Measurements from ENCODE around the gene WRNIP1. TPM values are rescaled to one million over a fixed set of nuclear protein-coding genes. Genes with fewer than 3 reads are reported as not detected.

Gene WRNIP1
- polyA plus RNA-seq, 2 donors: 50.0 to 71.2 TPM

- 65 to 74% methylated on average over 17 of the region's 17 CpGs for WGBS, 2 donors
- no peaks in the 10 kb centered on the region for H3K27me3 ChIP-seq (ENCODE audit: control insufficient read depth in 1 of 2, insufficient read depth in 2 of 2, low read length in 2 of 2)
- H3K9me3 ChIP-seq (ENCODE audit: control insufficient read depth in 2 of 2, insufficient read depth in 1 of 2, low read depth in 1 of 2, low read length in 1 of 2): no peaks in the 10 kb centered on the region
- peaks cover 0 to 7% of the 10 kb centered on the region in 2 donors for H3K36me3 ChIP-seq (ENCODE audit: control insufficient read depth in 2 of 2, insufficient read depth in 2 of 2, low read length in 1 of 2)
- no peak overlapping the region for H3K4me3 ChIP-seq (ENCODE audit: low read depth in 1 of 2, low read length in 2 of 2)
- peak overlapping the region; percentile 80 to 88 for H3K27ac ChIP-seq (ENCODE audit: low read depth in 2 of 2, low read length in 1 of 2)
- peaks cover 6 to 12% of the 10 kb centered on the region in 2 donors for H3K4me1 ChIP-seq (ENCODE audit: control insufficient read depth in 2 of 2, insufficient read depth in 2 of 2, low read length in 1 of 2)
Measured at GRCh38 chr6:2792330-2793110, 27.3 kb downstream of the WRNIP1 start.

- H3K4me1 ChIP-seq (ENCODE audit: control insufficient read depth in 2 of 2, insufficient read depth in 2 of 2, low read length in 1 of 2): peaks cover 11 to 12% of the 10 kb centered on the region in 2 donors
- no peaks in the 10 kb centered on the region for H3K27me3 ChIP-seq (ENCODE audit: control insufficient read depth in 1 of 2, insufficient read depth in 2 of 2, low read length in 2 of 2)
- no peaks in the 10 kb centered on the region for H3K9me3 ChIP-seq (ENCODE audit: control insufficient read depth in 2 of 2, insufficient read depth in 1 of 2, low read depth in 1 of 2, low read length in 1 of 2)
- no peak overlapping the region for H3K4me3 ChIP-seq (ENCODE audit: low read depth in 1 of 2, low read length in 2 of 2)
- 41 to 42% methylated on average over 9 of the region's 9 CpGs for WGBS, 2 donors
- H3K27ac ChIP-seq (ENCODE audit: low read depth in 2 of 2, low read length in 1 of 2): peak overlapping the region; percentile 80 to 88
- peaks cover 0 to 3% of the 10 kb centered on the region in 2 donors for H3K36me3 ChIP-seq (ENCODE audit: control insufficient read depth in 2 of 2, insufficient read depth in 2 of 2, low read length in 1 of 2)
Measured at GRCh38 chr6:2793534-2794151, 28.4 kb downstream of the WRNIP1 start.

- 54 to 73% methylated on average over 5 of the region's 5 CpGs for WGBS, 2 donors
- H3K27ac ChIP-seq (ENCODE audit: low read depth in 2 of 2, low read length in 1 of 2): peak overlapping the region; percentile 80 to 88
- H3K4me1 ChIP-seq (ENCODE audit: control insufficient read depth in 2 of 2, insufficient read depth in 2 of 2, low read length in 1 of 2): peaks cover 11 to 12% of the 10 kb centered on the region in 2 donors
- H3K27me3 ChIP-seq (ENCODE audit: control insufficient read depth in 1 of 2, insufficient read depth in 2 of 2, low read length in 2 of 2): no peaks in the 10 kb centered on the region
- H3K36me3 ChIP-seq (ENCODE audit: control insufficient read depth in 2 of 2, insufficient read depth in 2 of 2, low read length in 1 of 2): no peaks in the 10 kb centered on the region
- H3K4me3 ChIP-seq (ENCODE audit: low read depth in 1 of 2, low read length in 2 of 2): no peak overlapping the region
- no peaks in the 10 kb centered on the region for H3K9me3 ChIP-seq (ENCODE audit: control insufficient read depth in 2 of 2, insufficient read depth in 1 of 2, low read depth in 1 of 2, low read length in 1 of 2)
Measured at GRCh38 chr6:2794171-2794730, 29.1 kb downstream of the WRNIP1 start.

- H3K9me3 ChIP-seq (ENCODE audit: control insufficient read depth in 2 of 2, insufficient read depth in 1 of 2, low read depth in 1 of 2, low read length in 1 of 2): no peaks in the 10 kb centered on the region
- no peaks in the 10 kb centered on the region for H3K36me3 ChIP-seq (ENCODE audit: control insufficient read depth in 2 of 2, insufficient read depth in 2 of 2, low read length in 1 of 2)
- H3K27me3 ChIP-seq (ENCODE audit: control insufficient read depth in 1 of 2, insufficient read depth in 2 of 2, low read length in 2 of 2): no peaks in the 10 kb centered on the region
- 76 to 81% methylated on average over 2 of the region's 2 CpGs for WGBS, 2 donors
- peaks cover 11 to 12% of the 10 kb centered on the region in 2 donors for H3K4me1 ChIP-seq (ENCODE audit: control insufficient read depth in 2 of 2, insufficient read depth in 2 of 2, low read length in 1 of 2)
- H3K4me3 ChIP-seq (ENCODE audit: low read depth in 1 of 2, low read length in 2 of 2): no peak overlapping the region
- H3K27ac ChIP-seq (ENCODE audit: low read depth in 2 of 2, low read length in 1 of 2): no peak overlapping the region
Measured at GRCh38 chr6:2795162-2795561, 30.0 kb downstream of the WRNIP1 start.

GRCh38 chr6:2795956-2796355 is 30.8 kb downstream of the WRNIP1 start:
- Histone ChIP-seq H3K4me1 (ENCODE audit: control insufficient read depth in 2 of 2, insufficient read depth in 2 of 2, low read length in 1 of 2) (peaks cover 10 to 11% of the 10 kb centered on the region in 2 donors), H3K27ac (ENCODE audit: low read depth in 2 of 2, low read length in 1 of 2) (no peak overlapping the region), H3K9me3 (ENCODE audit: control insufficient read depth in 2 of 2, insufficient read depth in 1 of 2, low read depth in 1 of 2, low read length in 1 of 2) (no peaks in the 10 kb centered on the region), H3K36me3 (ENCODE audit: control insufficient read depth in 2 of 2, insufficient read depth in 2 of 2, low read length in 1 of 2) (no peaks in the 10 kb centered on the region), H3K27me3 (ENCODE audit: control insufficient read depth in 1 of 2, insufficient read depth in 2 of 2, low read length in 2 of 2) (no peaks in the 10 kb centered on the region), H3K4me3 (ENCODE audit: low read depth in 1 of 2, low read length in 2 of 2) (no peak overlapping the region)
- 90 to 93% methylated on average over 16 of the region's 16 CpGs for WGBS, 2 donors

- Histone ChIP-seq H3K27me3 (ENCODE audit: control insufficient read depth in 1 of 2, insufficient read depth in 2 of 2, low read length in 2 of 2) (no peaks in the 10 kb centered on the region), H3K4me1 (ENCODE audit: control insufficient read depth in 2 of 2, insufficient read depth in 2 of 2, low read length in 1 of 2) (peaks cover 10 to 11% of the 10 kb centered on the region in 2 donors), H3K36me3 (ENCODE audit: control insufficient read depth in 2 of 2, insufficient read depth in 2 of 2, low read length in 1 of 2) (no peaks in the 10 kb centered on the region), H3K27ac (ENCODE audit: low read depth in 2 of 2, low read length in 1 of 2) (peak overlapping the region in 1 of 2 donors; percentile 74), H3K9me3 (ENCODE audit: control insufficient read depth in 2 of 2, insufficient read depth in 1 of 2, low read depth in 1 of 2, low read length in 1 of 2) (no peaks in the 10 kb centered on the region), H3K4me3 (ENCODE audit: low read depth in 1 of 2, low read length in 2 of 2) (no peak overlapping the region)
- 71 to 75% methylated on average over 6 of the region's 6 CpGs for WGBS, 2 donors
Measured at GRCh38 chr6:2796861-2797260, 31.7 kb downstream of the WRNIP1 start.

- no peaks in the 10 kb centered on the region for H3K9me3 ChIP-seq (ENCODE audit: control insufficient read depth in 2 of 2, insufficient read depth in 1 of 2, low read depth in 1 of 2, low read length in 1 of 2)
- H3K27ac ChIP-seq (ENCODE audit: low read depth in 2 of 2, low read length in 1 of 2): peak overlapping the region in 1 of 2 donors; percentile 74
- peaks cover 7 to 9% of the 10 kb centered on the region in 2 donors for H3K4me1 ChIP-seq (ENCODE audit: control insufficient read depth in 2 of 2, insufficient read depth in 2 of 2, low read length in 1 of 2)
- no peaks in the 10 kb centered on the region for H3K36me3 ChIP-seq (ENCODE audit: control insufficient read depth in 2 of 2, insufficient read depth in 2 of 2, low read length in 1 of 2)
- WGBS, 2 donors: 31 to 38% methylated on average over 3 of the region's 3 CpGs
- no peaks in the 10 kb centered on the region for H3K27me3 ChIP-seq (ENCODE audit: control insufficient read depth in 1 of 2, insufficient read depth in 2 of 2, low read length in 2 of 2)
- no peak overlapping the region for H3K4me3 ChIP-seq (ENCODE audit: low read depth in 1 of 2, low read length in 2 of 2)
Measured at GRCh38 chr6:2797564-2798031, 32.4 kb downstream of the WRNIP1 start.

GRCh38 chr6:2798586-2799134 is 33.5 kb downstream of the WRNIP1 start:
- Histone ChIP-seq H3K4me1 (ENCODE audit: control insufficient read depth in 2 of 2, insufficient read depth in 2 of 2, low read length in 1 of 2) (peaks cover 5% of the 10 kb centered on the region in 2 donors), H3K4me3 (ENCODE audit: low read depth in 1 of 2, low read length in 2 of 2) (no peak overlapping the region), H3K27me3 (ENCODE audit: control insufficient read depth in 1 of 2, insufficient read depth in 2 of 2, low read length in 2 of 2) (no peaks in the 10 kb centered on the region), H3K9me3 (ENCODE audit: control insufficient read depth in 2 of 2, insufficient read depth in 1 of 2, low read depth in 1 of 2, low read length in 1 of 2) (no peaks in the 10 kb centered on the region), H3K27ac (ENCODE audit: low read depth in 2 of 2, low read length in 1 of 2) (peak overlapping the region in 1 of 2 donors; percentile 82), H3K36me3 (ENCODE audit: control insufficient read depth in 2 of 2, insufficient read depth in 2 of 2, low read length in 1 of 2) (no peaks in the 10 kb centered on the region)
- 78 to 81% methylated on average over 11 of the region's 11 CpGs for WGBS, 2 donors

- Histone ChIP-seq H3K27me3 (ENCODE audit: control insufficient read depth in 1 of 2, insufficient read depth in 2 of 2, low read length in 2 of 2) (no peaks in the 10 kb centered on the region), H3K27ac (ENCODE audit: low read depth in 2 of 2, low read length in 1 of 2) (no peak overlapping the region), H3K4me3 (ENCODE audit: low read depth in 1 of 2, low read length in 2 of 2) (no peak overlapping the region), H3K36me3 (ENCODE audit: control insufficient read depth in 2 of 2, insufficient read depth in 2 of 2, low read length in 1 of 2) (no peaks in the 10 kb centered on the region), H3K9me3 (ENCODE audit: control insufficient read depth in 2 of 2, insufficient read depth in 1 of 2, low read depth in 1 of 2, low read length in 1 of 2) (no peaks in the 10 kb centered on the region), H3K4me1 (ENCODE audit: control insufficient read depth in 2 of 2, insufficient read depth in 2 of 2, low read length in 1 of 2) (peaks cover 5% of the 10 kb centered on the region in 2 donors)
- 72 to 80% methylated on average over 11 of the region's 11 CpGs for WGBS, 2 donors
Measured at GRCh38 chr6:2799936-2800527, 34.8 kb downstream of the WRNIP1 start.
